GM21723 (cell line): ENCODE results near the gene BCL7A.

Source experiments
- ATAC-seq: cut with Tn5 transposase; IDR thresholded peaks from one replicate; pipeline ENCODE4 v1.9.1; 2021; ENCODE audit warnings: mild to moderate bottlenecking, moderate library complexity; ENCODE audit not compliant: unreplicated experiment

The BCL7A gene

GRCh38 chr12:122076743-122077495, 55.2 kb downstream of the BCL7A start:
- no peak for ATAC-seq

- ATAC-seq: peak; percentile 79
Measured at GRCh38 chr12:122078141-122079032, 56.7 kb downstream of the BCL7A start, which contains the start of gene MLXIP. TSS of gene MLXIP (plus strand) at chr12:122078756. CDS start at chr12:122078854, 98 bp downstream.

GRCh38 chr12:122079033-122079531, 57.4 kb downstream of the BCL7A start:
- peak; percentile 12 for ATAC-seq

- no peak for ATAC-seq
Measured at GRCh38 chr12:122079532-122080081, 57.9 kb downstream of the BCL7A start.

GRCh38 chr12:122080149-122081082, 58.7 kb downstream of the BCL7A start:
- ATAC-seq: no peak

GRCh38 chr12:122081083-122081696, 59.5 kb downstream of the BCL7A start:
- ATAC-seq: no peak

- ATAC-seq: peak; percentile 54
Measured at GRCh38 chr12:122081697-122082221, 60.1 kb downstream of the BCL7A start.

GRCh38 chr12:122082621-122083356, 61.1 kb downstream of the BCL7A start:
- no peak for ATAC-seq

- no peak for ATAC-seq
Measured at GRCh38 chr12:122084857-122085405, 63.2 kb downstream of the BCL7A start.

- ATAC-seq: no peak
Measured at GRCh38 chr12:122085591-122085990, 63.9 kb downstream of the BCL7A start.

- no peak for ATAC-seq
Measured at GRCh38 chr12:122086116-122086515, 64.4 kb downstream of the BCL7A start.

GRCh38 chr12:122086641-122087285, 65.1 kb downstream of the BCL7A start:
- ATAC-seq: no peak

GRCh38 chr12:122087431-122088178, 65.9 kb downstream of the BCL7A start:
- no peak for ATAC-seq

- no peak for ATAC-seq
Measured at GRCh38 chr12:122088179-122088810, 66.6 kb downstream of the BCL7A start.

GRCh38 chr12:122089077-122089476, 67.4 kb downstream of the BCL7A start:
- no peak for ATAC-seq

GRCh38 chr12:122090759-122091515, 69.3 kb downstream of the BCL7A start:
- no peak for ATAC-seq
